GM18858 (cell line): ENCODE results near the gene LYSMD3.
A peak's percentile ranks its signal among the peaks of the same experiment; 100 is the strongest.
"Not testable (repeated sequence)": the region's sequence is repeated elsewhere in the genome, so short reads cannot be mapped to it uniquely, and the experiment has no call there.

Experiments used
- ATAC-seq: cut with Tn5 transposase; IDR thresholded peaks from one replicate; pipeline ENCODE4 v1.9.1; 2021; ENCODE audit not compliant: unreplicated experiment

LYSMD3 gene

DNA sequence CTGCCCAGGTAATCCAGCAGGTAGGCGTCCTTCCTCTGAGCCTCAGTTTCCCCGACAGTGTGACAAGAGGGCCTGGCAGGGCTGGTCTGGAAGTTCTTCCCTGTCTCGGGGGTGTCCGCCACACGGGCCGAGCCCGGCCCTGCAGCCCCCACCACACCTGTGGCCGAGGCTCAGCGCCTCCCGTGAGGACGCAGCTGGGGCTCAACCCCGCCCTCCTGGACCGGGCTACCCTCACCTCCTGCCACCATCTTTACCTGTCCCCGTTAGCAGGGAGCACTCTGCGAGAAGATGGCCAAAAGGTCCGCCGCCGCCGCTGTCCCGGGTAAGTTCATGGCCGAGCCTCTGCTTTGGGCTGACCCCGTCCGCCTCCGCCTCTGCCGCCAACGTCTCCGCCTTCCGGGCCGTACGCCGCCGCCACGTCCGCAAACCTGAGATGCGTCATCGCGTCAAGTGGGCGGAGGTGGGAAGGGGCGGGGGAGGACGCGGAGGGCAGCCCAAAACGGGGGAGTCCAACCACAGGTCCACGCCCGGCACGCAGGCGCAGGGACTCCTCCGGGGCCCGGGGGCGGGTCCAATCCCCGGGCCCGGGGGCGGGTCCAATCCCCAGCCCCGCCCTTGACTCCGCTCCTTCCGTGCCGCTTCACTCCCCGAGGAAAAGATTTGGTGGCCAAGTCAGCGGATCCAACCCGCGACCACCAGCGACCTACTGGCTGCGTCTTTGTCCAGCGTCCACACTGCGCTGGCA, at the start of gene LYSMD3:
Gene LYSMD3 (minus strand): TSS at position 391 of the 745 bp plus-strand sequence. CDS start 4,295 bp downstream, outside the sequence.
- ATAC-seq: peak; percentile 75

- ATAC-seq: not testable (repeated sequence)
Measured at GRCh38 chr5:90576566-90576965, 47.2 kb upstream of the LYSMD3 start.

- ATAC-seq: no peak
Measured at GRCh38 chr5:90575712-90576111, 46.3 kb upstream of the LYSMD3 start.

- ATAC-seq: no peak
Measured at GRCh38 chr5:90571147-90571773, 41.9 kb upstream of the LYSMD3 start.

- ATAC-seq: no peak
Measured at GRCh38 chr5:90570034-90570433, 40.6 kb upstream of the LYSMD3 start.

- no peak for ATAC-seq
Measured at GRCh38 chr5:90569084-90569483, 39.7 kb upstream of the LYSMD3 start.

DNA sequence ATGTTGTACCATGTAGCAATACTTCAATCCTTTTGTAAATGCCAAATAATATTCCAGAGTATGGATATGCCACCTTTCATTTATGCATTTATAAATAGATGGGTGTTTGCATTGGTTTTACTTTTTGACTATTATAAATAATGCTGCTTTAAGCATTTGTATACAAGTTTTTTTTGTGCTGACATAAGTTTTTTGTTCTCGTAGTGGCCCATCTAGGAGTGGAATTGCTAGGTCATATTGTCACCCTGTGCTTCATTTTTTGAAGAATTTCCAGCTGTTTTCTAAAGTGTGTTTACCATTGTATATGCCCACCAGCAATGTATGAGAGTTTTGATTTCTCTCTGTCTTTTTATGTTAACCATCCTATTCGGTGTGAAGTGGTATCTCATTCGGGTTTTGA, 36.1 kb upstream of the LYSMD3 start:
- ATAC-seq: no peak

DNA sequence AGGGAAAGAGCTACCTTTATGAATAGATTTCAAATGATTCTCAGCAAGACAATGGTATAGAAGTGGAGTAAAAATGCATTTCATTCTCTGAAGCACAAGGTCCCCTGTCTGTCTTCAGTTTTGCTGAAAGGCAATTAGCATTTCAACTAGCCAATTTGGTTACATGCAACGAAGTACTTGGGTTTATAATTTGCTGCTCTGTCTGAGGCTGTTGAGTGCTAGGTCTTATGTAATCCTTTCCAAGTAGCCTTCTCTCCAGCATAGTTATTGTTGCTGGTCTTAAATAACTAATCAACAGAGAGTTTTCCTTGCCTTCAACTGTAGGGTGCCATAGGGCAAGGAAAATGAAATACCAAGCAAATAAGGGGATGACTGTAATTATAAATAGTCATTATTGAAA, 33.7 kb upstream of the LYSMD3 start:
- no peak for ATAC-seq

GRCh38 chr5:90562341-90562740, 33.0 kb upstream of the LYSMD3 start:
- ATAC-seq: no peak

GRCh38 chr5:90561766-90562165, 32.4 kb upstream of the LYSMD3 start:
- no peak for ATAC-seq

DNA sequence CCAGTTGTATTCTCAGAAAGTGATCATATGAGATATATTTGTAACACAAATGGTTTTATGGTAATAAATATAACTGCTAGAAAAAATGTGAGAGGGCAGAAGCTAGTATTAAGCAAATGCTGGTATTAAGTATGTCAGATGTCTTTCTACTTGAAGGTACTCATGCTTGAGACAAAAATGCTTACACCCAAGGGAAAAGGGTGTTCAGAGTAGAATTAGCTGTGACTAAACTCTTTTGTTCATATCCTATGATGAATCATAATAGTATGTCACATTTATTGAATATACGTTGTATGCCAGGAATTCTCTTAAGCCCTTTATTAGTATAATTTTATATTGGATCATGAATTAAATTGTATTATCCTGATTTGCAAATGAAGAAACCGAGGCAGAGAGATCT, 31.4 kb upstream of the LYSMD3 start:
- ATAC-seq: no peak

GRCh38 chr5:90558344-90559192, 29.2 kb upstream of the LYSMD3 start, which contains the start of gene ADGRV1:
Gene ADGRV1, plus strand, starts transcription at chr5:90558797. Its CDS starts 99 bp downstream, at chr5:90558896.
- ATAC-seq: no peak

DNA sequence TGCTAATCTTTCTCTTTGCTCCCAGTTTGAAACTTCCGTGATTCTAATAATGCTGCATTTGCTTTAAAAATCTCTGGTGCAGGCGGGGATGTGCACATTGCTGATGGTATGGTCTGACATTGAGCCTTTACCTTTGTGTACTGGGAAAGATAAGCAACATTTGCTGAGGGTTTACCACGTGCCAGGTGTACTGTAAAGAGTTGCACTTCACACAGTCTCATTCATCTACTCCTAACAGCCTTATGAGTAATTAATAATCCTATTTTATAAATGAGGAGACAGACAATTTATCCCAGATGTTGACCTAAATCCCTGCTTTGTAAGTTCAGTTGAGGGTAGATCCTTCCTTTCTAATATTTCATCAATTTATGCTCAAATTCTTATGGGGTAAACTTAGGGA, 28.5 kb upstream of the LYSMD3 start:
- ATAC-seq: no peak

DNA sequence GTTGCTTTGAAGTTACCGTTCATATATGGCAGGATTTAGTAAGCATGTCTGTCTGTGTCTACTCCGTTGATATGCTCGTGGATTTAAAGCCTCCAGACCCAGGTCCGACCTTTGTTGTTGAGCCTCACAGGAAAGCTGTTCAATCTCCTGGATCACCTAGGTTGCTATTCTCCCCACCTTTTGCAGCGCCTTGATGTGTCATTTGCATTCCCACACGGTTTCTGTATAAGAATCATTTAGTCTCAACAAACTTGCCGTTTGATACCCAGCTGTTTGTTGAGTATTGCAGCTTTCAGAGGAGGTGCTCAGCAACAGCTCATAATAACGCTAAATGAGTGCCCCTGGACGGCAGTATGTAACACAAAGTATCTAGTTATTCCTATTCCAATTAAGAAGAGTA, 28.0 kb upstream of the LYSMD3 start:
- ATAC-seq: no peak

GRCh38 chr5:90555666-90556065, 26.3 kb upstream of the LYSMD3 start:
- ATAC-seq: no peak

GRCh38 chr5:90554358-90555006, 25.1 kb upstream of the LYSMD3 start:
- no peak for ATAC-seq

DNA sequence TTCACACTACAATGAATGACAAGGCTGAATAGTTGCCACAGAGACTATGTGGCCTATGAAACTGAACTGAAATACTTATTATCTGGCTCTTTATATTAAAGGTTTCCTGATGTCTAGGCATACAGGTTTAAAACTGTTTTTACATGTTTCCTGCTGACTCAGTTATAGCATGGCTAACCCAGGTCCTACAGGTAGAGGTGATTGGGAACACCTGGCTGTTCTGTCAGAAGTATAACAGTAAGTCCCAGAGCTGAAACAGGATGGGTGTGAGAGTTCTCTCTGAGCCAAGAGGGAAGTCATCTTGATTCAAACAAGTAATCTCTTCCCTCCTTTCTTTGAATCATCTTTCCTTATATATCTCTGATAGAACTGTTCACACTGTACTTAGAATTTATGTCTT, 24.3 kb upstream of the LYSMD3 start:
- no peak for ATAC-seq

- ATAC-seq: no peak
Measured at GRCh38 chr5:90551376-90551775, 22.0 kb upstream of the LYSMD3 start.

DNA sequence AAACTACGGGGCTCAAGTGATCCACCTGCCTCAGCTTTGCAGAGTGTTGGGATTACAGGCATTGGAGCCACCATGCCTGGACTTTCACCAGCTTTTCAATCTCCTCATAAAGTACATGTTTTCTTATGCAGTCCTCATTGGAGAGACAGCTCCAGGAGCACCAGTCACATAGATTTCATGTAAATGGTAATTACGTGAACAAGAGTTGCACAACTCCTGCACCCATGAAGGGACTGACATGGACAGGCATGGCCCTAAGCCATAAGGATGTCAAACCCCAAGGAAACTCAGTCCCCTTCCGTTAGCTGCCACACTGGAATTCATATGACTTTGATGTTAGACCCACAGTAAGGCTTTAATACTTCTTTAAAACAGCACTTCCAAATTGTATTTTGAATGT, 21.6 kb upstream of the LYSMD3 start:
- ATAC-seq: no peak

DNA sequence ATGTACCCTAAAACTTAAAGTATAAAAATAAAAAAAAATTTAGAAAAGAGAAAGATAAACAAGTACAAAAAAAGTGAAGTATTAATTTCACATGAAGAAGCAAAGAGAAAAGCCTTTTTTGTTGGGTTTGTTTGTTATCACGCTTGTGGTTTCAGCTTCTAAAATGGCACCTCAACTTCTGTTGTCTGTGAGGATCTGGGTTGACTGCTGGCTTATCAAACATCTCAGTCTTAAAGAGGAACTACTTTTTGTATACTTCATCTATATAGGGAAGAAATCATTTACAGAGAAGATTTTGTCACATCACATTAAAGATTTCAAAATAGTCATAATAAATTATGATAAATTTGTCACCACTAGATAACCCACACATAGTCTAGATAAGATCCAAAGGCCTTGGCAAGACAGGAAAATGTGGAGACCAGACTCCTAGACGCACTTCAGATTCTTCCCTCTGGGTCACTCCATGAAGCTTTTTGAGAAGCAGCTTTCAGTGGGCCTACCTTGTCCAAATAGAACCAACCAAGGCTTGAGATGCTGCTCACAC, 20.4 kb upstream of the LYSMD3 start:
- no peak for ATAC-seq

DNA sequence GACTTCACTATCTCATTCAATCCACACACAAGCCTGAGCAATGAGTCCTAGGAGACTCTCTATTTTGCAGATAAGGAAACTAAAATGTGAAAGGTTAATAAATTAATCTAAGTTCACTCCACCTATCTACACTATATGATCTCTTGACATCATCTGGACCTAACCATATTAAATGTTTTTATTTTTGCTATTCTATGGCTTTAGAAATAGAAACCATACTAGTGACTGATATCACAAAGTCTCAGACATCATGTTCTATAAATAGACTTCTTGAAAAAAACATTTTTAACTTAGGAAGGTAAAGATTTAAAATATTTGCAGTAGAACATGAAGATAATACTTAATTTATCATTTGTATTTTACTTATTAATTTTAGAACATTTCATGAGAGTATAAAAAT, 19.8 kb upstream of the LYSMD3 start:
- ATAC-seq: no peak
